Activated naive CD8-positive, alpha-beta T cell treated with anti-CD3 and anti-CD28 coated beads, Interleukin-2, amount 10 ng/mL, durations not matched to agents 7 days and 5 days (primary cell): ENCODE data around the gene PAFAH2. TPM values are rescaled to one million over a fixed set of nuclear protein-coding genes. Genes with fewer than 3 reads are reported as not detected.

ENCODE experiments used
- ATAC-seq: fragments of 150-1000 bp; cut with Tn5 transposase; one replicate; pipeline ENCODE4 v1.10.0; 2021; ENCODE audit warnings: low read depth, moderate library complexity
- POLR2A ChIA-PET: fragments of 350-600 bp; sonication (Branson Sonifier 250); formaldehyde crosslinking; loops from one replicate; lab custom pipeline; 2021; ENCODE audit warnings: antibody characterized with exemption; lab: Charles Lee
- DNase-seq: peaks from one replicate; pipeline ENCODE4 v3.0.0; 2021
- H3K27ac Mint-ChIP-seq: one replicate; pipeline ENCODE4 v1.8.0; 2022; ENCODE audit warnings: mild to moderate bottlenecking, mixed read lengths
- H3K27me3 Mint-ChIP-seq: one replicate; pipeline ENCODE4 v1.8.0; 2022; ENCODE audit warnings: mild to moderate bottlenecking, moderate library complexity, mixed read lengths
- H3K36me3 Mint-ChIP-seq: one replicate; pipeline ENCODE4 v1.8.0; 2021; ENCODE audit warnings: mild to moderate bottlenecking, mixed read lengths
- H3K4me1 Mint-ChIP-seq: one replicate; pipeline ENCODE4 v1.8.0; 2021; ENCODE audit warnings: mixed read lengths
- H3K4me3 Mint-ChIP-seq: one replicate; pipeline ENCODE4 v1.8.0; 2022; ENCODE audit warnings: mild to moderate bottlenecking, moderate library complexity, mixed read lengths
- H3K9me3 Mint-ChIP-seq: one replicate; pipeline ENCODE4 v1.8.0; 2021; ENCODE audit warnings: mixed read lengths
- total RNA-seq, 2 experiments: library from RNA; stranded (reverse); gene quantifications; one replicate each; pipeline ENCODE4 v1.2.3, GENCODE V29; 2021

The PAFAH2 gene
- total RNA-seq, 2 experiments from 2014 or later, result 13.5 to 15.4 TPM

- DNase-seq, result peak; percentile 74
- Mint-ChIP-seq H3K4me3 (peak overlapping the region; percentile 86), H3K27me3 (peaks cover 41% of the 10 kb centered on the region), H3K4me1 (peaks cover 21% of the 10 kb centered on the region), H3K36me3 (no peaks in the 10 kb centered on the region), H3K9me3 (no peaks in the 10 kb centered on the region), H3K27ac (peak overlapping the region; percentile 72)
- peak; percentile 83 for ATAC-seq
- POLR2A ChIA-PET, result interaction anchor here (0.8 to 2.1 kb wide), 7 partner anchors 15 to 75 kb away, joined by 3 to 15 read pairs (median 5); partner anchors contain the start of gene PAFAH2
Measured at GRCh38 chr1:25922056-25922970, 75.5 kb downstream of the PAFAH2 start.

DNA sequence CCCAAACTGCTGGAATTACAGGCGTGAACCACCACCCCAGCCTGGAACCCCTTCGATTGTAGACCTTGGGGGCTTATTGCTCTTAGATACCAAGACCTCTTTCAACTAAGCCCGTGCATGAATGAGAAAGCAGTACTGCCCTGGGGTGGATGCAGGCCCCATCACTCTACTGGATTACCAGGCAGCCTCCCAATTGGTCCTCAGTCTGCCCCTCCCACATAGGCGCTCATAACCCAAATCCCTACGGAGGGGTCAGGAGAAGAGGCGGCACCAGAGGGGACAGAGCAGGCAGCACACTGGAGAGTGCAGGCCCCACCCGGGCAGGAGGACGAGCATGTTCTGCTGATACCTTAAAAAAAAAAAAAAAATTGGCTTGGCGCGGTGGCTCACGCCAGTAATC, 79.2 kb downstream of the PAFAH2 start:
- Mint-ChIP-seq H3K4me1 (peaks cover 18% of the 10 kb centered on the region), H3K27me3 (peaks cover 19% of the 10 kb centered on the region), H3K9me3 (no peaks in the 10 kb centered on the region), H3K4me3 (no peak overlapping the region), H3K27ac (no peak overlapping the region), H3K36me3 (no peaks in the 10 kb centered on the region)
- no peak for ATAC-seq
- POLR2A ChIA-PET, result interaction anchor here (0.6 to 1.8 kb wide), 3 partner anchors 13 to 1949 kb away, joined by 5 to 16 read pairs (median 6); partner anchors contain the start of genes PAFAH2 and STMN1
- no peak for DNase-seq

DNA sequence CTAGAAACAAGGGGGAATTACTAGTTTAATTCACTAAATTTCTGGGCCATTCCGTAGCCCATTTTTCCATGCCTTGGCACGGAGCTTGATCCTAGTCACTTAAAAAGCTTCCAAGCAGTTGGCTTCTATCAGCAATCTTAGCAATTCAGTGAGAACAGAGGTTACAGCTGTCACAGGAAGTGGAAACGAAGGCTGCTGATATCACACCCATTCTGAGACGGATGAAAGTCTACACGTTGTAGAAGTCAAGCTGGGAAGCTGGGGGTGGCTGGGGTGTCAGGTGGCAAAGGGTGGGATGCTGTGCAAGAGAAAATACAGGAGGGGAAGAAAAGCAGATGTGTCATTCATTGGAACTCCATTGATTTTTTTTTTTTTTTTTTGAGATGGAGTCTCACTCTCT, 79.9 kb downstream of the PAFAH2 start:
- Mint-ChIP-seq H3K27ac (peak overlapping the region; percentile 80), H3K27me3 (peaks cover 13% of the 10 kb centered on the region), H3K4me3 (peak overlapping the region; percentile 66), H3K36me3 (no peaks in the 10 kb centered on the region), H3K9me3 (no peaks in the 10 kb centered on the region), H3K4me1 (peaks cover 17% of the 10 kb centered on the region)
- DNase-seq (no peak), ATAC-seq (peak; percentile 59)
- POLR2A ChIA-PET, result interaction anchor here (0.6 to 1.8 kb wide), 3 partner anchors 13 to 1948 kb away, joined by 5 to 16 read pairs (median 6); partner anchors contain the start of genes PAFAH2 and STMN1

DNA sequence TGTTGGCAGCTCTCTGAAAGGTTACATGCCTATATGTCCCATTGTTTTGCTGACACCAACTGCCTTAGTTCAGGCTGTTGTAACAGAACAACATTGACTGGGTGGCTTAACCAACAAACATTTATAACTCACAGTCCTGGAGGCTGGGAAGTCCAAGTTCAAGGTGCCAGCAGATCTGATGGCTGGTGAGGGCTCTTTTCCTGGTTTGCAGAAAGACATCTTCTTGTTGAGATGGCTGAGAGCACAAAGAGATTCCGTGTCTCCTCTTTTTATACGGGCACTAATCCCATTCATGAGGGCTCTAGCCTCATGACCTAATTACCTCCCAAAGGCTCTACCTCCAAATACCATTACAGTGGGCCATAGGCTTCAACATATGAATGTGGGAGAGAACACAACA, 81.4 kb downstream of the PAFAH2 start:
- peaks cover 10% of the 10 kb centered on the region for H3K4me1 Mint-ChIP-seq
- H3K36me3 Mint-ChIP-seq, result no peaks in the 10 kb centered on the region
- POLR2A ChIA-PET, result no interaction called here
- no peak overlapping the region for H3K27ac Mint-ChIP-seq
- no peak overlapping the region for H3K4me3 Mint-ChIP-seq
- peaks cover 2% of the 10 kb centered on the region for H3K27me3 Mint-ChIP-seq
- ATAC-seq (no peak), DNase-seq (no peak)
- no peaks in the 10 kb centered on the region for H3K9me3 Mint-ChIP-seq

DNA sequence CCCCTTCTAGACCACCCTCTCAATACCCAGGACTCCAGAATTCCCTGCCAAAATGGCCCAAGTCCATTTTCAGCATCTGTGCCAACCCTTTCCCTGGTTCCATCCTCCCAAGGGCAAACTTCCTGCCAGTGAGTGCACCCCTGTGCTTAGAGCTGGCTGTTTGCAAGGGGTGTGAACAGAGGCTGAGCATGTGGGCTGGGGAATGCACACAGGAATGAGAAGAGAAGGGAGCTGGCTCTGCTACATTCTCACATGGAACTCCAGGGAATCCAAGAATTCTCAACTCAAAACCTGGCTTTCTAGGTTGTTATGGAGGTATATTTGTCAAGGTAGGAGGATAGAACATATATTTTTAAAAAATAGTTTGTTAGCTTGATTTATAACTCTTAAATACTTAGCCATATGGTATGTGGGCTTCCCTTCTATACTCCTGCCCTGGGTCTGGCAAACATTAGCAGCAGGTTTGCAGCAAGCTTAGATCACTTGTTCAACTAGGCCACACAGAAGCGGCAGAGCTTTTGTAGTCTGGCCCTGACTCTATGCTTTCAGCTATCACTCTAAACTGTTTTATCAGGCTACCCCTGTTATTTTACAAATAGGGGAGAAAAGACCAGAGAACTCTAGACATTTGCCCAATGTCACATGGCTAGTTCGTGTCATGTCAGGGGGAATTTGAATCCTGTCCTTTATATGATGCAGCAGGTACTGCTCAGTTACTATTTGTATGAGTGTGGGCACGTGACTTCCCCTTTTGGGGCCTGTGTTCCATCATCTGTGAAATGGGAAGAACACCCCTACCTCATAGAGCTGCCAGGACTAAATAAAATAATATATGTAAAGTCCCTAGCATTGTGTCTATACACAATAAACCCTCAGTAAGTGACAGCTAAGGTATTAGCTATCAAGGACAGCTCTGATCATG, 83.5 kb downstream of the PAFAH2 start:
- ATAC-seq, result no peak
- H3K4me1 Mint-ChIP-seq, result peaks cover 10% of the 10 kb centered on the region
- DNase-seq, result no peak
- H3K36me3 Mint-ChIP-seq, result no peaks in the 10 kb centered on the region
- no peaks in the 10 kb centered on the region for H3K9me3 Mint-ChIP-seq
- no peak overlapping the region for H3K4me3 Mint-ChIP-seq
- POLR2A ChIA-PET, result interaction anchor here (1.3 kb wide), 1 partner anchor 76 kb away, joined by 4 read pairs; no protein-coding TSS in a partner anchor
- no peak overlapping the region for H3K27ac Mint-ChIP-seq
- H3K27me3 Mint-ChIP-seq, result peaks cover 4% of the 10 kb centered on the region

GRCh38 chr1:25913206-25913605, 84.7 kb downstream of the PAFAH2 start:
- H3K4me3 Mint-ChIP-seq, result no peak overlapping the region
- ATAC-seq (no peak), DNase-seq (no peak)
- H3K36me3 Mint-ChIP-seq, result no peaks in the 10 kb centered on the region
- H3K27me3 Mint-ChIP-seq, result peaks cover 9% of the 10 kb centered on the region
- H3K9me3 Mint-ChIP-seq, result no peaks in the 10 kb centered on the region
- POLR2A ChIA-PET, result no interaction called here
- H3K27ac Mint-ChIP-seq, result no peak overlapping the region
- H3K4me1 Mint-ChIP-seq, result peaks cover 6% of the 10 kb centered on the region

DNA sequence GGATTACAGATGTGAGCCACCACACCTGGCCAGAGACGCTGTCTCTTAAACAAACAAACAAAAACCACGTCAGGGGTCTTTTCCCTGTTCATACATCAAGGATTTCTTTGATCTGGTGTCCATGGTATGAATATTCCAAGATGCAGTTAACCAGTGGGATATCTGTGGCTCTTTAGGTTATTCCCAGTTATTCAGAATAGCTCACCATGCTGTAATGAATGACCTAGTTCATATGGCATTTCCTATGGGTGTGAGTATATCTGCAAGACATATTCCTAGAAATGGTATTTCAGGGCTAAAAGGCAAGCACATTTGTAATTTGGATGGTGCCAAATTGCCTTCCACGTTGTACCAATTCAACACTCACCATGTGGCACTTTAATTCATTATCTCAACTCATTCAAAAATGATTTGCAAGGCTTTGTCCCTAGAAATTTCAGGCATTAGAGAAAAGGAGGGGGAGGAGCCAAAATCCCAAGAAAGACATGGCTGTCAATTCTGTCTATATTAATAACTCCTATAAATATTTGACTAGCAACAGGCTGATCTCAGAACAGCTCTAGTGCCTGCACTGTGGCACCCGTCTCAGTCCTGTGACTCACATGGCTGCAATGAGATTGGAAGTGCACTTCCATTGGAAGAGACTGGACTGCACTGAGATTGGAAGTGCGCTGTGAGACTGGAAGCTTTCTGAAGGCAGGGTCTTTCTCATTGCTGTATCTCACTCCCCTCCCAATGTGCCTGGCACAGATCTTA, 85.6 kb downstream of the PAFAH2 start:
- H3K27ac Mint-ChIP-seq, result no peak overlapping the region
- H3K9me3 Mint-ChIP-seq, result no peaks in the 10 kb centered on the region
- no peaks in the 10 kb centered on the region for H3K36me3 Mint-ChIP-seq
- POLR2A ChIA-PET, result interaction anchor here (1.0 kb wide), 1 partner anchor 85 kb away, joined by 4 read pairs; the partner anchor contains the start of gene PAFAH2
- peaks cover 2% of the 10 kb centered on the region for H3K4me1 Mint-ChIP-seq
- DNase-seq, result no peak
- H3K4me3 Mint-ChIP-seq, result no peak overlapping the region
- no peak for ATAC-seq
- H3K27me3 Mint-ChIP-seq, result peaks cover 18% of the 10 kb centered on the region

GRCh38 chr1:25911162-25911561, 86.7 kb downstream of the PAFAH2 start:
- peaks cover 22% of the 10 kb centered on the region for H3K27me3 Mint-ChIP-seq

More at GRCh38 chr1:25911162-25911561, 86.7 kb downstream of the PAFAH2 start:
- no peak for ATAC-seq
- no peaks in the 10 kb centered on the region for H3K9me3 Mint-ChIP-seq
- H3K36me3 Mint-ChIP-seq, result no peaks in the 10 kb centered on the region
- H3K4me3 Mint-ChIP-seq, result no peak overlapping the region
- H3K4me1 Mint-ChIP-seq, result peaks cover 6% of the 10 kb centered on the region
- POLR2A ChIA-PET, result no interaction called here
- H3K27ac Mint-ChIP-seq, result no peak overlapping the region
- no peak for DNase-seq

Other genes with a start within 250 kb of the PAFAH2 start
- 10 to 100 TPM; 10.3 to 11.4 TPM for gene SELENON, start 197.9 kb downstream of the PAFAH2 start, total RNA-seq
- 10 to 100 TPM; 40.8 to 41.3 TPM for gene MTFR1L, start 178.1 kb downstream of the PAFAH2 start, total RNA-seq
- gene AUNIP, start 138.6 kb downstream of the PAFAH2 start, total RNA-seq, result 1 to 10 TPM; 4.8 TPM
- 1 to 10 TPM; 4.7 to 5.2 TPM for gene PAQR7, start 122.4 kb downstream of the PAFAH2 start, total RNA-seq
- 100 to 1,000 TPM; 575 to 595 TPM for gene STMN1, start 91.6 kb downstream of the PAFAH2 start, total RNA-seq
- gene EXTL1, start 23.7 kb upstream of the PAFAH2 start, total RNA-seq, result not detected
- gene SLC30A2, start 48.1 kb upstream of the PAFAH2 start, total RNA-seq, result not detected
- gene TRIM63, start 69.6 kb upstream of the PAFAH2 start, total RNA-seq, result not detected
- gene PDIK1L, start 113.8 kb upstream of the PAFAH2 start, total RNA-seq, result 10 to 100 TPM; 21.2 to 22.1 TPM
- not detected for gene FAM110D, start 161.0 kb upstream of the PAFAH2 start, total RNA-seq
- gene C1orf232, start 170.9 kb upstream of the PAFAH2 start, total RNA-seq, result not detected
- gene ZNF593, start 171.8 kb upstream of the PAFAH2 start, total RNA-seq, result 10 to 100 TPM; 26.5 to 31.0 TPM
- gene ZNF593OS, start 173.8 kb upstream of the PAFAH2 start, total RNA-seq, result not detected
- 1 to 10 TPM; 4.5 to 6.0 TPM for gene CNKSR1, start 179.4 kb upstream of the PAFAH2 start, total RNA-seq
- gene CATSPER4, start 192.5 kb upstream of the PAFAH2 start, total RNA-seq, result not detected
- gene CEP85, start 236.1 kb upstream of the PAFAH2 start, total RNA-seq, result 10 to 100 TPM; 36.0 to 37.2 TPM